RWPE2 (cell line): ENCODE data around the gene TBC1D32.

ENCODE experiments used
- ATAC-seq: fragments of 200-7000 bp; cut with Tn5 transposase; 3 replicates; pipeline ENCODE4 v1.9.1; 2021; ENCODE audit warnings: low read depth
- DNase-seq: peaks from one replicate; pipeline ENCODE4 v3.0.0-alpha.2; 2020; ENCODE audit warnings: low spot score
- H3K27ac ChIP-seq: fragments of 450-650 bp; 2 replicates; pipeline ENCODE4 v1.5.1; 2017; ENCODE audit warnings: mild to moderate bottlenecking; ENCODE audit not compliant: poor library complexity, severe bottlenecking
- H3K27me3 ChIP-seq: fragments of 250-450 bp; sonication (Bioruptor Pico); 2 replicates; pipeline ENCODE4 v1.5.1; 2021; ENCODE audit warnings: mild to moderate bottlenecking, moderate library complexity; ENCODE audit not compliant: insufficient read depth, poor library complexity, severe bottlenecking
- H3K36me3 ChIP-seq: fragments of 250-450 bp; sonication (Bioruptor Pico); 2 replicates; pipeline ENCODE4 v1.5.1; 2020; ENCODE audit warnings: low read depth, mild to moderate bottlenecking, moderate library complexity
- H3K4me1 ChIP-seq: fragments of 250-450 bp; sonication (Bioruptor Pico); 2 replicates; pipeline ENCODE4 v1.5.1; 2021; ENCODE audit warnings: mild to moderate bottlenecking, moderate library complexity; ENCODE audit not compliant: insufficient read depth, poor library complexity, severe bottlenecking
- H3K4me3 ChIP-seq: fragments of 250-450 bp; sonication (Bioruptor Pico); 2 replicates; pipeline ENCODE4 v1.5.1; 2021; ENCODE audit warnings: mild to moderate bottlenecking, moderate library complexity; ENCODE audit not compliant: severe bottlenecking
- H3K9me3 ChIP-seq: fragments of 250-450 bp; sonication (Bioruptor Pico); 2 replicates; pipeline ENCODE4 v1.5.1; 2021; ENCODE audit warnings: mild to moderate bottlenecking, moderate library complexity; ENCODE audit not compliant: severe bottlenecking
- TF ChIP-seq, protein P1 (sequence below): fragments of 450-650 bp; IDR thresholded peaks from one replicate; pipeline ENCODE4 v1.5.1; 2017; ENCODE audit warnings: mild to moderate bottlenecking, moderate library complexity; ENCODE audit not compliant: poor library complexity, severe bottlenecking

TBC1D32 gene

DNA sequence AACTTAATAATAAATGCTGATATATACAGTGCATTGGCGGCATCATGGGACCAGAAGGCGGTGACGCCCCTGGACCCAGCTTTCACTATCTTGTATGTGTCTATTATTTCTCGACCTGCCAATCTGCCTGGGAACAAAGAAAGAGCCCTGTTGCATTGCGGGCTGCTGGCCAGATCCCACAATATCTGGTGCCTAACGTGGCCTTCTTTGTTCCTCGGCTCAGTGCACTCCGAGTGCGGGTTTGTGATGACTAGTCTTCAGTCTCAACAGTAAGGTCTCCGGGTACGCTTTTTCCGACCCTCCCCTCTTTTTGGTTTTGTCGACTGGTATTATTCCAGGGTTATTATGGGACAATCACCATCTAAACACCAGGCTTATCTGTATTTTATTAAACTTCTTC is 291.5 kb downstream of the TBC1D32 start:
- Histone ChIP-seq H3K4me1 (no peaks in the 10 kb centered on the region), H3K9me3 (no peaks in the 10 kb centered on the region), H3K4me3 (no peak overlapping the region), H3K27ac (no peak overlapping the region), H3K36me3 (no peaks in the 10 kb centered on the region), H3K27me3 (no peaks in the 10 kb centered on the region)
- TF ChIP-seq, protein P1, sequence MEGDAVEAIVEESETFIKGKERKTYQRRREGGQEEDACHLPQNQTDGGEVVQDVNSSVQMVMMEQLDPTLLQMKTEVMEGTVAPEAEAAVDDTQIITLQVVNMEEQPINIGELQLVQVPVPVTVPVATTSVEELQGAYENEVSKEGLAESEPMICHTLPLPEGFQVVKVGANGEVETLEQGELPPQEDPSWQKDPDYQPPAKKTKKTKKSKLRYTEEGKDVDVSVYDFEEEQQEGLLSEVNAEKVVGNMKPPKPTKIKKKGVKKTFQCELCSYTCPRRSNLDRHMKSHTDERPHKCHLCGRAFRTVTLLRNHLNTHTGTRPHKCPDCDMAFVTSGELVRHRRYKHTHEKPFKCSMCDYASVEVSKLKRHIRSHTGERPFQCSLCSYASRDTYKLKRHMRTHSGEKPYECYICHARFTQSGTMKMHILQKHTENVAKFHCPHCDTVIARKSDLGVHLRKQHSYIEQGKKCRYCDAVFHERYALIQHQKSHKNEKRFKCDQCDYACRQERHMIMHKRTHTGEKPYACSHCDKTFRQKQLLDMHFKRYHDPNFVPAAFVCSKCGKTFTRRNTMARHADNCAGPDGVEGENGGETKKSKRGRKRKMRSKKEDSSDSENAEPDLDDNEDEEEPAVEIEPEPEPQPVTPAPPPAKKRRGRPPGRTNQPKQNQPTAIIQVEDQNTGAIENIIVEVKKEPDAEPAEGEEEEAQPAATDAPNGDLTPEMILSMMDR = no peak
- ATAC-seq (no peak), DNase-seq (no peak)

DNA sequence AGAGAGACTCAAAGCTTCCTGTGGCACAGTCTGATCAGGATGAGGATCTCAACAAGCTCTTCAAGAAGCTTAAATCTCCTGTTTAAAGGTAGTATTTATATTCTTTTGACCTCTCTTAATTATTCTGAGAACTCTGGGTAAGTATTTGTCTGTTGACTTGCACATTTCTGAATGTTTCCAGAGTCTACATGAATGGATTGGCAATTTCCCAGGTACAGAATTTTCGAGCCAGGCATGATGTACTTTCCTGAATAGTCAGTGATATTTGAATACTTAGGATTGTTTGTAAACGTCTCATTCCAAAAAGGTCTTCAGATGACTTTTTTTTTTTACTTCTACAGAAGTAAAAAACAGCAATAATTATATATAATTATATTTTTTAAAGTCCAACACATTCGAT is 293.4 kb downstream of the TBC1D32 start:
- TF ChIP-seq, protein P1 = no peak
- Histone ChIP-seq H3K36me3 (no peaks in the 10 kb centered on the region), H3K27me3 (no peaks in the 10 kb centered on the region), H3K27ac (no peak overlapping the region), H3K4me3 (no peak overlapping the region), H3K9me3 (no peaks in the 10 kb centered on the region), H3K4me1 (no peaks in the 10 kb centered on the region)
- ATAC-seq (no peak), DNase-seq (no peak)

DNA sequence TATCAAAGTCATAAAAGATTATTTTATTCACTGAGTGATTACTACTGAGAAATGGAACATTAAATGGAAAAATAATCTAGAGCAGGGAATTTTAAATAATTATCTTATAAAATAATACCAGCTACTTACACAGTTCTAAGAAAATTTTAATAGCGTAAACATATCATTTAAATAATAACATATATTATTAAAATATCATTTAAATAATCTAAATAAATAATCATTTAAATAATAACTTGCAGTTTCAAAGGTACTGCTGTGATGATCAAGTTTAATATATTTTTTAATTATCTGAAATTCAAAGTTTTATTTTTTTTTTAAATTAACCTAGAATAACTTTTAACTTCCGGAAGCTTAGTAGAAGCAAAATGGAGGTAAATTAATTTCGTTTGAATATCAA is 301.2 kb downstream of the TBC1D32 start:
- H3K27me3 ChIP-seq = no peaks in the 10 kb centered on the region
- TF ChIP-seq, protein P1 = no peak
- DNase-seq = no peak
- no peaks in the 10 kb centered on the region for H3K4me1 ChIP-seq
- H3K4me3 ChIP-seq = no peak overlapping the region
- no peaks in the 10 kb centered on the region for H3K9me3 ChIP-seq
- no peak overlapping the region for H3K27ac ChIP-seq
- no peaks in the 10 kb centered on the region for H3K36me3 ChIP-seq
- ATAC-seq = no peak

DNA sequence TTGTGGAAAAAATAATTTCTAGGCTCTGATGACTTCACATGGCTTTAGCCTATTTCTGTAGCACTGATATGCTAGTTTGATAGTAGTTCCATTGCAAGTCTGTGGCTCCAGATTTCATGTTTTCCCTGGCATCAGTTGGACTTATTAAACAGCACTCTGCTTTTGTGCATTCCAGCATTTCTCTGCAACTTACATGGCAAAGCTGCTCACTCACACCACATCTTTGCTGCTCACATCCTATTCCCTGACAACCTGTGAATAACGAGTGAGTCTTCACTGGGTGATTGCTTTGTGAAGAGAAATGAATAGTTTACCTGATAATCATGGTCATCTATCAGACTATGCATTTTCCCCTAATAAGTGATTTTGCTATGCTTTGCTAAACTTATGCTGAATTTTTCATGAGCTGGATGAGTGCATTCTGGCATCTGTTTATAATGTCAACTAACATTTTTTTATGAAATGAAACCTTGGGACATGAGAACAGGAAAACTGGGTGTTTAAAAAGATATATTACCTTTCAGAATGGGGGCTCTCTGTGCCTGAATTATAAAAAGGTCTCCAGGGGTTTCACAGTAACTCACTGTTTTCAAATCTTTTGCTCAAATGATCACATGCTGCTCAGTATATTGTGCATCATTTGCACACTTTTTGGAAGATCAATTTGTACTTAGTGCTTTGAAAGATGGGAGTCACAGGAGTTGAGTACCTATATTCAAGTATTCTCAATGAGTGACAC is 301.8 kb downstream of the TBC1D32 start:
- no peak overlapping the region for H3K27ac ChIP-seq

More for the DNA sequence above, 301.8 kb downstream of the TBC1D32 start:
- H3K4me1 ChIP-seq = no peaks in the 10 kb centered on the region
- no peaks in the 10 kb centered on the region for H3K9me3 ChIP-seq
- no peak for DNase-seq
- no peak overlapping the region for H3K4me3 ChIP-seq
- TF ChIP-seq, protein P1 = no peak
- no peak for ATAC-seq
- H3K27me3 ChIP-seq = no peaks in the 10 kb centered on the region
- H3K36me3 ChIP-seq = no peaks in the 10 kb centered on the region
